CD4-positive, alpha-beta T cell treated with Interleukin-6 at 100 ng/mL for 8 hours (primary cell): ENCODE results near the gene SUCLG2.

ENCODE experiments used
- DNase-seq: peaks from one replicate; pipeline ENCODE4 v3.0.0-alpha.2; 2020; ENCODE audit warnings: mixed read lengths, low spot score

Gene SUCLG2

DNA sequence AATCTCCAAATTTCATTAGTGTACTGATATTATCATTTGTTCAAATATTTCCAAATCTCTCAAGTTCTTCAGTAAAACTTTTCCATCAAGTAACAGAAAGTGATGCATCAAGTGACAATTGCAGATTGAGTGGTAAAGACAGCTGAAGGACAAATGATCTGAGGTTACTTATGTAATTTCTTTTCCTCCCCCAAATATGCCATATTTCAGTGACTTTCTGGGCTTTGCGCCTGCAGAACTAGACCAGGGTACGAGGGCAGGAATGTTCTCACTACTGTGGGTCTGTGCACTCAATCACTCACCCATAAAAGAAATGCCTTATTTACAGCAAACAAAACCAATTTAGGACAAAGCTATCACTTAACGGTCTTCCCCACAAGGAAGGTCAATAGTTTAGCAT, 4.7 kb downstream of the SUCLG2 start:
- DNase-seq: no peak

- no peak for DNase-seq
These were observed 5.7 kb downstream of the SUCLG2 start for GRCh38 chr3:67648701-67649100.

GRCh38 chr3:67648229-67648628, 6.2 kb downstream of the SUCLG2 start:
- no peak for DNase-seq

DNA sequence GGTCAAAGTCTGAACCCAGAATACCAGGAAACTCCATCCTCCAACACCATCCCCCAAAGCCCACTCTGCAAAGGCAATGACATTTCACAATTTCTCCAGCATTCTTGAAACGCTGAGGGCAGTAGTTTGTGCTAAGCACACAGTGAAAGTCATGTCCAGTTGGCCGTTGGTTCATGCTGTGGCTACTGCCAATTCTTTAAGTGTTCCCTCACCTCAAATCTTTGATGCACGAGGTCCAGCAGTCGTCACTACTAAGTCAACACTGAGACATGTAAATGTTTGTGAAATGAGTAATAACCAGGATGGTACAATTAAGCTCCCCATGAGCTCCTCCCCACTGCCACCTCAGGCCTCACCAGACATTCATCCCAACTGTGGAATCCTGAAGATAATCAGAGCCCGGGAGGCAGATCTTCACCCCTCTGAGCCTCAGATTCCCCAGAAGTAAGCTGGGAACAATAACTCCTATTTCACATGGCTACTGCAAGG, 7.0 kb downstream of the SUCLG2 start:
- no peak for DNase-seq

DNA sequence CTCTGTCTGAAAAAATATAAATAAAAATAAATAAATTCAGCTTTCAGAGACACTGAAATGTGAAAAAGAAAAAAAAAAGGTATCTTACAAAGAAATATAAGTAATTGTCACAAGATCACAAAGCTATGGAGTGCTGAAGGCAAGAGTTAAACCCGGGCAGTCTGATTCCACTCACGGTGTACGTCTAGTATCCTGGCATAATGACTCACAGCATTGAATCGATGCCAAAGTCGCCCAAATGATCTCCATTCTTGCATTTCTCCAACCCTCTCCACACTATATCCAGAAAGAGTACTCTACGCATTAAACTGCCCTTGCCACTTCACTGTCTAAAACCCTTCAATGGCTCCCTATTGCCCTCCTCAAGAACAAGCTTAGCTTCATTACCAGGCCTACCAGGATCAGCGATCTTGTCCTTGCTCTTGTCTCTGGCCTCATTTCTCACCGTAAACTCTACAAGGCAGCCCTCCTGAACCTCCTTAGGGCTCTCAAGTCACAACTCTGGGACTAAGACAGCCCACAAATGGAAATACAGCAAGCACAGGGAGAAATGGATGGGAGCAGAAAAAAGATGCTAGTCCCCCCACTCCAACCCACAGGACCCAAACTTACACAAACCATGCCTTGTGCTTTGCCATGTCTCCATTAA, 7.7 kb downstream of the SUCLG2 start:
- DNase-seq: no peak

DNA sequence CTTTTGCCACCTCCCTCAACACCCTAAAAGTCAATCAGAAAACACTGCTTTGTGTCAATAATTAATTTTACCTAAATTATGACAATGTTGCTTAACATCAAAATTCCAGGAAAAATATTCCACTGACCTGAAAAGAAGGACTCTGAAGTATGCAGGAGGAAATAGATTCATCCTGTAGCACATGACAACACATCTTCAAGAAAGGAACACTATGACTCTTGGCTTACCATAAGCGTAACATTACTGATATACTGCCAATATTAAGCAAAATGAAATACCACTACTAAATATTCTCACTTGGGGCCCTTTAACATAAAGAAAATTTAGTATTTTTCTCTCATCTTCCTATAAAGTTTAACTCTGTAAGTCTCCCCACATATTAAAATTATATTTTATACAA, 9.6 kb downstream of the SUCLG2 start:
- DNase-seq: no peak

DNA sequence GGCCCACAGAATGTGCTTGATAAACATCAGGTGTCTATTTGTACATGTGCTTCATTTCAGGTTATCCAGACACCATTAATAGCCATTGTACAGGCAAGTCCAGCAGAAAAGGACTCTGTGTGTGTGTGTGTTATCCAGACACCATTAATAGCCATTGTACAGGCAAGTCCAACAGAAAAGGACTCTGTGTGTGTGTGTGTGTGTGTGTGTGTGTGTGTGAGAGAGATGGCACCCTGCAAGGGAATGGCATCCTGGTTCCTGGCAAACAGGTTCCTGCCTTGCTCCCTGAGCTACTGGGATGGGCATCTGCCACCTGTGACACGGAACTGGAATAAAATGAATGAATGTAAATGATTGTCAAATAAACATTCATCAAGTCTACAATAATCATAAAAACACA, 11.7 kb downstream of the SUCLG2 start:
- DNase-seq: no peak

DNA sequence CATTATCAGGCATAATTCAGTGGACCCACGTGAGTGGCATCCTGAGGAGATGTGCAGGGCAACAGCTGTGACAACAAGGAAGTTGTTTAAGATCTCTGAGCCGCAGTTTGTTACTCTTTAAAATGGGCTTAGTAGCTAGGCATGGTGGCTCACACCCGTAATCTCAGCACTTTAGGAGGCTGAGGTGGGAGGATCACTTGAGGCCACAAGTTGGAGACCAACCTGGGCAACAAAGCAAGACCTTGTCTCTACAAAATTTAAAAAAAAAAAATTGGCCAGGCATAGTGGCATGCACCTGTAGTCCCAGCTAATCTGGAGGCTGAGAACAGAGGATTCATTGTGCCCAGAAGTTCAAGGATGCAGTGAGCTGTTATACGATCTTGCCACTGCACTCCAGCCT, 12.2 kb downstream of the SUCLG2 start:
- no peak for DNase-seq

- no peak for DNase-seq
These were observed 13.0 kb downstream of the SUCLG2 start for GRCh38 chr3:67641451-67641850.

GRCh38 chr3:67640023-67640660, 14.3 kb downstream of the SUCLG2 start:
- DNase-seq: no peak

DNA sequence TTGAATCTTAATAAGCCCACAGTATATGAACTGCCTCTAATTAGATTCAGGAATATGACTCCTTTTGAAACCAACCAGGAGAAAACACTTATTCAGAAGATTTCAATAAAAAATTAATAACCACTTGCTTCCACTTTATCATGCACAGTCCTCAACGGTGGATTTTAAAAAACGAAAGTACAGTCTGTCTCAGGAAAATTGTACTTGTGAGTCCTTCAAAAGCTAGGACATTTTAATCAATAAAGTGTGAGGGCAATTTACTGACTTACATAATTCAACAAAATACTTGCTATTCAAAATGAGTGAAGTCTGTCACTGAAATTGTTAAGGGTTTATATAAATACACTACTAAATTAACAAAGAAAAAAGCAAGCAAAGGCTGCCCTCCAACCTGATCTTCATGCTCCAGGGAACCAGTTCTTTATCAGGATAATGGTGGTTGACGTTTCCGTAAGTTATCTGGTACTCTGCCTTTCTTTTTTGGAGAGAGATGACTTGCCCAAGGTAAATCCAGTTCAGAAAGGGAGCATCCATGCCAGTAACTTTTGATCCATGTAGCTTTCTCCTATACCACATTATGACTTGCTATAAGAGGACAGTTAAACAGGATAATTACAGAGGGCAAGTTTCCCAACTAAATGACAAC, 17.0 kb downstream of the SUCLG2 start:
- DNase-seq: no peak

- no peak for DNase-seq
These were observed 18.6 kb downstream of the SUCLG2 start for GRCh38 chr3:67635806-67636205.

GRCh38 chr3:67635257-67635656, 19.2 kb downstream of the SUCLG2 start:
- no peak for DNase-seq

DNA sequence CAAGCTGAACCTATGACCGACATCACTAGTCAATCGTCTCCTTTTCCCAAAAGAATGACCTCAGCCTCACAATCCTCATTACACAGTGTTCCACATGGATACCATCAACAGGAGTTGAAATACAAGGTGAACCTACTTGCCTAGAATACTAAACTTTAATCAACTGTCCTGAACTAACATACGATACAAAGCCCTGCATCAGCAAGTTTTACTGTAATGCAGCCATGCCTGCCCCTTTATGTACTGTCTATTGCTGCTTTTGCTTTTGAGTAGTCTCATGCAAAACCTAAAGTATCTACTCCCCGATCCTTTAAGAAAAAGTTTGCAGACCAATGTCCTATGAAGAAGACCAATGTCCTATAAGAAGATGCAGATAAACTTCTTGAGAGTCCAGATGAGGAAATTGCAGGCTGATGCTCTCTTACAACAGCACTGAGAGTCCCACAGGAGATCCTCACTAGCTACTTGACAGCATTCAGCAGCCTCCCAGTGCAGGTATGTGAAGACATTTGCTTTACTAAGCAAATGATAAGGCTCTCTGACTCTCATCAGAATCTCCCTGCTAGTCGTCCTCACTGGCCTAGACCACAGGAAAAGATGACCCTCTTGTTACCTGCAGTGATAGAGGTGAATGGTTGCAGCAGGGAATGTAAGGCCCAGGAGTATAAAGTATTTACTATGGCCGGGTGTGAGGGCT, 23.6 kb downstream of the SUCLG2 start:
- DNase-seq: no peak

DNA sequence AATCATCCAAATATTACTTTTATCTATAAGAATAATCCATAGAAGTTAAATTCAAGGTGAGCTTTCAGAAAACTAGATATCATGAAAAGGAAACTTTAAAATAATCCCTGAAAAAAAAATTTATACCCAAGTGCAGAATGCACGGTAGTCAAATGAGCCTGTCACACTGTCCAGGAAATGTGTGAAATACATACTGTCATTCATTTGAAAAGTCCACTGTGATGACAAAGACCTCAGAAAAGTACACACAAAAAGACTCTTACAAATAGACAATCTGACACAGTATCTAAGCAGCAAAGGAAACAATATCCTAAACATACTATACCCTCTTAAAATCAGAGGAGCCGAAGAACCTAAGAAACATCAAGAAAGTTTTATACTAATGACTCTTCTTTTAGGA, 29.7 kb downstream of the SUCLG2 start:
- DNase-seq: no peak

DNA sequence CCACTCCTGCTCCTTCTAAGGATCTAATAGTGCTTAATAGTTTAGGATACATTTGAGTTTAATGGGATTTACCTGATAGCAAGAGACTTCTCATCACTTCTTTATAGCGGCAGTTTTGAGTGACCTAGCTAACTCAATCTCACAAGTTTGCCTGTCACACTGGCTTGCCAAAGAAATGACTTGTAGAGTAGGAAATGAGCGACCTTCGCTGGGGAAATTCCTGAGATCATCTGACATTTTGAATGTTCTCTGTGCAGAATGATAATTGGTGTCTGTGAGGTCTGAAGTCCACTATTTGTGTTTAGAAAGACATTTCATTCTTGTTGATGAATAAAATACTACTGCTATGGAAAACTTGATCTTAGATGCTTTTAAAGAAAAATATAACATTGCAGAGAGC, 30.3 kb downstream of the SUCLG2 start:
- DNase-seq: no peak

DNA sequence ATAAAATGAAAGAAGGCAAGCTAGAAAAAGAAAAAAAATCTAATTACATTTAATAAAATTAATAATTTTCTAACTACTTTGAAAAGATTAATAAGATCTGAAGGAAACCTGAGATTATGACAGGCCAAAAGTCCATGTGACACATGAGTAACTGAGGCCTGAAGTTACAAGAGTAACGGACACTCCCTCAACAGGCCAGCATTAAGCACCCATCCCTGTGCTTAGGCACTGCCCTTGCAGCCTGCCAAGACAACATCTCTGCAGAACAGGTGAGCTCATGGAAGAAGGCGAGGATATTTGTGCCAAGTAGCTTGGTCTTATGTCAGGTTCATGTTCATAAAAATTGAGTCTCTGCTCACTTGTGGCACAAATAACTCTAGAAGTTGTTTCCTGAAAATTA, 31.8 kb downstream of the SUCLG2 start:
- no peak for DNase-seq

DNA sequence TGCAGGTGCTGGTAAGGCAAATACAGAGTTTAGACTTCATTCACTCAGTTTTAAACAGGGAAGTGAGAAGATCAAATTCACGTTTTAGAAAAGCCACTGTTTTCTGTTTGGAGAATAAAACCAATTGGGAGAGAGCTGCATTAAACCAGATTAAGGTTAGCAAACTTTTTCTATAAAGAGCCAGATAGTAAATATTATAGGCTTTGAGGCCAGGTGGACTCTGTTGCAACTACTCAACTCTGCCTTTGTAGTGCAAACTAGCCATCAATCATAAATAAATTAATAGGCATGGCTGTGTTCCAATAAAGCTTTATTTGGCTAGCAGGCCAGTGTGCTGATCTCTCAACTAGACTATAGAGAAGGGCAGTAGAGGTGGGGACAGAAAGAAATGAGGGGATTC, 33.5 kb downstream of the SUCLG2 start:
- DNase-seq: no peak

DNA sequence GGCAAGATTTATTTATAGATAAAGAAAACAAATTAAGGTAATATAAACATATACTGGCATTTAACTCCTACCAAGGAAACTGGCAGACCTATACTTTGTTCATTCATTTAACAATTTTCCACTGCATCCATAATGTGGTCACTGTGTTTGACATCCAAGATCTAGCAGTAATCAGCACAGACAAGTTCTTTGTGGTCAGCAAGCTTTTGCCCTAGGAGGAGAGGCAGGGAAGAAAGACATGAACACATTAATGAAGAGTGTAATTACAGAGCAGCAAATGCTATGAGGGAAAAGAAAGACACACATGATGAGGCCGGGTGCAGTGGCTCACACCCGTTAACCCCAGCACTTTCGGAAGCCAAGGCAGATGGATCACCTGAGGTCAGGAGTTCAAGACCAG, 34.4 kb downstream of the SUCLG2 start:
- DNase-seq: no peak

DNA sequence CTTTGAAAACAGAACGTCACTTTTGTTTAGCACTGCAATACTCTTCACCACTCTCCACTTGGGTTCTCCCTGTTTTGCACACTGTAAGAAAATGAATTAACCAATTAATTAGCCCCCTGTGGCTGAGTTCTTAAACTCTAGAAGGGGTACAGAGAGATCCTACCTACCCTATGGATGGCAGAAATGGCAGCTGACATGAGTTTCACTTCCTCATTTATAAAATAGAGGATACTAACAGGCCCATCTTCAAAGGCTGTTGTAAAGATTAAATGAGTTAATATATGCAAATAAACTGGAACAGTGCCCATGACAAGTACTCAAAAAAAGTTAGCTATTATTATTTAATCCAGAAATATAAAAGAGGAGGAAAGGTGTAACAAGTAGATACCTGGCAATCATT, 36.9 kb downstream of the SUCLG2 start:
- DNase-seq: no peak

GRCh38 chr3:67616046-67616445, 38.4 kb downstream of the SUCLG2 start:
- DNase-seq: no peak

DNA sequence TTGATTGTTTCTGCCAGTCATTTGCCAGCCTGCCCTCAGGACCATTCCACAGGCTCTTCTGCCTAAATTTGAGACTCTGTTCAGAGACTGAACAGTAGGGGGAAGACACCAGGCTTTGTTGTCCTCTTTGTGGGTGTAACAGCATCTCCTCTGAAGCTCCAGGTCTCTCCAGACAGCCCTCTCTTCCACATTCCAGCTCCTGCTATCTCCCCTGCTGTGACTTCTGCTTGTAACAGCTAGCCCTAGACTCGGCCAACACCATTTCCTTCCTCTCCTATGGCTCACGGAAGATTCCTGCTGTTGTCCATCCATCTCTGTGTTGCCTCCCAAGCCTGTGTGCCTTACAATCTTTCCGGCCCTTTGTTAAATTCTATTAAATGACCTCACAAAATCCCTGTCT, 40.2 kb downstream of the SUCLG2 start:
- no peak for DNase-seq

GRCh38 chr3:67610458-67610857, 44.0 kb downstream of the SUCLG2 start:
- DNase-seq: no peak
